Diencephalon (tissue), 1 donor: ENCODE results near the gene ATF6B. TPM values are rescaled to one million over a fixed set of nuclear protein-coding genes. Genes with fewer than 3 reads are reported as not detected.

Experiments
- small RNA-seq: library from RNA; depleted of rRNA; stranded (forward); fragments of <200 nt; gene quantifications from one replicate; pipeline ENCODE3, GENCODE V24; 2014
- total RNA-seq: library from RNA; depleted of rRNA; stranded (reverse); fragments of >200 nt; gene quantifications from one replicate; pipeline ENCODE4 v1.2.3, GENCODE V29; 2014

Gene ATF6B
- total RNA-seq, result 19.8 TPM

GRCh38 chr6:32127717-32128592 lies at the start of gene ATF6B:
Gene ATF6B (minus strand): TSS chr6:32128246. CDS start chr6:32128207, 39 bp downstream.

GRCh38 chr6:32175711-32176475 lies 47.8 kb upstream of the ATF6B start, which contains the start of gene AGPAT1:
Gene AGPAT1 (minus strand): TSS chr6:32176084. CDS start chr6:32171496, 4,588 bp downstream.

GRCh38 chr6:32164295-32164694 lies 36.2 kb upstream of the ATF6B start, which contains the start of gene EGFL8:
Gene EGFL8 (plus strand): TSS chr6:32164595. CDS start chr6:32166166, 1,571 bp downstream.

GRCh38 chr6:32153564-32154513 lies 25.8 kb upstream of the ATF6B start, which contains the start of gene PPT2:
Gene PPT2 (plus strand): TSS chr6:32154141. CDS start chr6:32154595, 454 bp downstream.

GRCh38 chr6:32151863-32152768 lies 24.1 kb upstream of the ATF6B start, which contains the start of gene PRRT1:
Gene PRRT1 (minus strand): TSS chr6:32151939. CDS start chr6:32151827, 112 bp downstream.

GRCh38 chr6:32109114-32109764 lies 18.8 kb downstream of the ATF6B start, which contains the start of gene TNXB:
Gene TNXB (minus strand): TSS chr6:32109338. CDS start chr6:32098198, 11,140 bp downstream.

Small RNA genes within 50 kb of the gene (small RNA-seq; reads per million reads assigned to genes)
- not detected for gene RNA5SP206

Other genes with a start within 250 kb of the ATF6B start
- gene SLC44A4, start 249.2 kb downstream of the ATF6B start, total RNA-seq, result not detected
- gene EHMT2, start 230.5 kb downstream of the ATF6B start, total RNA-seq, result 78.0 TPM
- 19.4 TPM for gene ZBTB12, start 226.2 kb downstream of the ATF6B start, total RNA-seq
- gene C2, start 200.5 kb downstream of the ATF6B start, total RNA-seq, result 5.3 TPM
- gene CFB, start 182.2 kb downstream of the ATF6B start, total RNA-seq, result 3.2 TPM
- gene NELFE, start 169.3 kb downstream of the ATF6B start, total RNA-seq, result 47.5 TPM
- gene SKIC2, start 169.1 kb downstream of the ATF6B start, total RNA-seq, result 33.0 TPM
- 8.5 TPM for gene DXO, start 156.1 kb downstream of the ATF6B start, total RNA-seq
- gene C4A, start 146.2 kb downstream of the ATF6B start, total RNA-seq, result 45.9 TPM
- gene C4B, start 113.5 kb downstream of the ATF6B start, total RNA-seq, result 47.7 TPM
- 0.23 TPM for gene CYP21A2, start 89.8 kb downstream of the ATF6B start, total RNA-seq
- 6.0 TPM for gene TNXB, start 18.9 kb downstream of the ATF6B start, total RNA-seq
- 5.8 TPM for gene FKBPL, start 2.0 kb upstream of the ATF6B start, total RNA-seq
- 0.69 TPM for gene PRRT1, start 23.7 kb upstream of the ATF6B start, total RNA-seq
- gene PPT2, start 25.9 kb upstream of the ATF6B start, total RNA-seq, result 15.0 TPM
- gene EGFL8, start 36.3 kb upstream of the ATF6B start, total RNA-seq, result 7.8 TPM
- 28.1 TPM for gene AGPAT1, start 47.8 kb upstream of the ATF6B start, total RNA-seq
- 62.1 TPM for gene RNF5, start 50.2 kb upstream of the ATF6B start, total RNA-seq
- 0.92 TPM for gene AGER, start 56.0 kb upstream of the ATF6B start, total RNA-seq
- gene PBX2, start 62.0 kb upstream of the ATF6B start, total RNA-seq, result 29.5 TPM
- gene GPSM3, start 64.4 kb upstream of the ATF6B start, total RNA-seq, result 1.4 TPM
- 8.8 TPM for gene NOTCH4, start 95.8 kb upstream of the ATF6B start, total RNA-seq
- not detected for gene TSBP1, start 243.7 kb upstream of the ATF6B start, total RNA-seq